GM12873 (cell line): ENCODE measurements around the gene NPTX1.

Experiments
- CTCF ChIP-seq: IDR thresholded peaks from 2 replicates; pipeline ENCODE4 v1.5.1; 2012; ENCODE audit warnings: low read depth, mild to moderate bottlenecking, moderate library complexity, low read length, control low read depth; ENCODE audit not compliant: insufficient read depth; ENCODE audit errors: missing control alignments

Gene NPTX1

GRCh38 chr17:80475910-80476876 is at the start of gene NPTX1:
NPTX1 (minus strand) TSS chr17:80476607; CDS start chr17:80476446, 161 bp downstream.
- no peak for TF ChIP-seq CTCF

GRCh38 chr17:80523956-80524712 is 47.7 kb upstream of the NPTX1 start:
- TF ChIP-seq CTCF: no peak

GRCh38 chr17:80523054-80523744 is 46.8 kb upstream of the NPTX1 start:
- TF ChIP-seq CTCF: no peak

GRCh38 chr17:80520810-80521455 is 44.5 kb upstream of the NPTX1 start:
- TF ChIP-seq CTCF: no peak

GRCh38 chr17:80519091-80519781 is 42.8 kb upstream of the NPTX1 start:
- no peak for TF ChIP-seq CTCF

- TF ChIP-seq CTCF: no peak
These were observed 42.0 kb upstream of the NPTX1 start for GRCh38 chr17:80518392-80518791.
